Esophagus squamous epithelium (tissue), 4 donors: ENCODE results near the gene PLAC1.

ENCODE experiments used
- POLR2A ChIP-seq, 4 donors: fragments of 450-650 bp; IDR thresholded peaks; one replicate each; pipeline ENCODE4 v1.6.1; 2017; ENCODE audit warnings: antibody characterized with exemption in 4 of 4, mild to moderate bottlenecking in 4 of 4, moderate library complexity in 3 of 4
- TF ChIP-seq, protein P1 (sequence below), 6 experiments: fragments of 450-650 bp in 4 of 6; fragments of 200-600 bp in 2 of 6; sonication (generic) in 2 of 6; IDR thresholded peaks; one replicate each; pipeline ENCODE4 v1.5.1; 2016 to 2019; ENCODE audit warnings: antibody characterized with exemption in 6 of 6, mild to moderate bottlenecking in 4 of 6, moderate library complexity in 4 of 6

- TF ChIP-seq, protein P1, sequence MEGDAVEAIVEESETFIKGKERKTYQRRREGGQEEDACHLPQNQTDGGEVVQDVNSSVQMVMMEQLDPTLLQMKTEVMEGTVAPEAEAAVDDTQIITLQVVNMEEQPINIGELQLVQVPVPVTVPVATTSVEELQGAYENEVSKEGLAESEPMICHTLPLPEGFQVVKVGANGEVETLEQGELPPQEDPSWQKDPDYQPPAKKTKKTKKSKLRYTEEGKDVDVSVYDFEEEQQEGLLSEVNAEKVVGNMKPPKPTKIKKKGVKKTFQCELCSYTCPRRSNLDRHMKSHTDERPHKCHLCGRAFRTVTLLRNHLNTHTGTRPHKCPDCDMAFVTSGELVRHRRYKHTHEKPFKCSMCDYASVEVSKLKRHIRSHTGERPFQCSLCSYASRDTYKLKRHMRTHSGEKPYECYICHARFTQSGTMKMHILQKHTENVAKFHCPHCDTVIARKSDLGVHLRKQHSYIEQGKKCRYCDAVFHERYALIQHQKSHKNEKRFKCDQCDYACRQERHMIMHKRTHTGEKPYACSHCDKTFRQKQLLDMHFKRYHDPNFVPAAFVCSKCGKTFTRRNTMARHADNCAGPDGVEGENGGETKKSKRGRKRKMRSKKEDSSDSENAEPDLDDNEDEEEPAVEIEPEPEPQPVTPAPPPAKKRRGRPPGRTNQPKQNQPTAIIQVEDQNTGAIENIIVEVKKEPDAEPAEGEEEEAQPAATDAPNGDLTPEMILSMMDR (IDR thresholded peaks at IDR 0.05): no peak
- no peak for TF ChIP-seq POLR2A (IDR thresholded peaks at IDR 0.05)
These were observed 4.4 kb downstream of the PLAC1 start for GRCh38 chrX:134653835-134654234.
